GM12891 (cell line): ENCODE data around the gene SLC30A2.

Source experiments
- POLR2A ChIP-seq: IDR thresholded peaks from 2 replicates; pipeline ENCODE4 v1.6.1; 2011; ENCODE audit warnings: low read depth, low read length, control low read depth
- SPI1 ChIP-seq: IDR thresholded peaks from 2 replicates; pipeline ENCODE4 v1.6.1; 2011; ENCODE audit warnings: low read depth, low read length, control low read depth
- TAF1 ChIP-seq: IDR thresholded peaks from 2 replicates; pipeline ENCODE4 v1.6.1; 2011; ENCODE audit warnings: low read depth, low read length, control low read depth

- TF ChIP-seq TAF1 = no peak
- TF ChIP-seq POLR2A = no peak
- TF ChIP-seq SPI1 = no peak
These were observed 34.3 kb upstream of the SLC30A2 start for GRCh38 chr1:26079960-26080814.
